NCI-H226 (cell line): ENCODE measurements around the gene CXCR6.
"Not testable (repeated sequence)": the region's sequence is repeated elsewhere in the genome, so short reads cannot be mapped to it uniquely, and the experiment has no call there.

ENCODE experiments used
- DNase-seq: peaks from one replicate; pipeline ENCODE4 v3.0.0-alpha.2; 2015

Gene CXCR6

GRCh38 chr3:45992133-45992729 is 49.0 kb downstream of the CXCR6 start:
- no peak for DNase-seq

DNA sequence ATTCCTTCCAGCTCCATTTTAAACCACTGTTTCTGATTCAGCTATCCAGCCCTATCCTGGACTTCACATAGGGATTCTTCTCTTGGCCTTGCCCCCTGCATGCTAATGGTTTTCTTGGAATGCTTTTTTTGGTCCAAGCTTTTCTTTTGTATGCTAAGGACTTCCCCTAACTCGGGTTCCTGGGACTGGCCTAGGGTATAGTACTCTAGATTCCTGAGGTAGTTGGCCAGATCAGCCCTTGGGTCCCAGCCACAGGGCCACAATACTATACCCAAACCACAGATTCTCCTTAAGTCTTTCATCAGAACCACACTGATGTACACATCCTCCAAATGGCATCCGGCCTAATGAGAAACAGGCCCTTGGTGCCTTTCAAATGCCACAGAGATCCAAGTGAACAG is 49.6 kb downstream of the CXCR6 start:
- no peak for DNase-seq

- no peak for DNase-seq
These were observed 50.3 kb downstream of the CXCR6 start for GRCh38 chr3:45993421-45994027.

GRCh38 chr3:45994419-45995235 is 51.4 kb downstream of the CXCR6 start:
- no peak for DNase-seq

GRCh38 chr3:45995236-45996192 is 52.2 kb downstream of the CXCR6 start, which contains the start of gene FYCO1:
TSS of gene FYCO1 (minus strand) at chr3:45995824. CDS start at chr3:45984910, 10,914 bp downstream.
- DNase-seq = peak; percentile 66

GRCh38 chr3:45997499-45997898 is 54.2 kb downstream of the CXCR6 start:
- DNase-seq = not testable (repeated sequence)

DNA sequence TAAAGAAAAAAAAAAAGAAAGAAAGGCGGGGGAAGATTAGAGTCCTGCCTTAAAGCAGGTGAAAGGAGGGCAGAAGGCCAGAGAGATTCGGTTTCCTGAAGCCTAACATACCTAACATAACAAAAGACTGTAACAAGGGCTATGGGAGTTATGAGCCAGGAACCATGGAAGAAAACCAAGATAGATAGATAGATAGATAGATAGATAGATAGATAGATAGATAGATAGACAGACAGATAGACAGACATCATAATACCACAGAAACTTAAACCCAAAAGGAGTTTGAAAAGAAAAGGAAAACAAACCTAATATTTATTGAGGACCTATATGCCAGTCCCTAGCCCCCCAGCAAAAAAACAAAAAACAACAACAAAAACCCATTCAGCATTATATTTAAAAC is 54.7 kb downstream of the CXCR6 start:
- DNase-seq = no peak
